OCI-LY3 (cell line): ENCODE results near the gene NASP.

ENCODE experiments used
- H2AFZ ChIP-seq: fragments of 200-600, 300-600 bp; shearing (Covaris generic); 2 replicates; pipeline ENCODE4 v1.6.0; 2014; ENCODE audit warnings: antibody characterized with exemption, low read depth, low read length
- H3K27ac ChIP-seq: fragments of 200-600, 300-600 bp; sonication (generic); 2 replicates; pipeline ENCODE4 v1.5.1; 2014; ENCODE audit warnings: mild to moderate bottlenecking, low read length, moderate library complexity, mixed read lengths
- H3K27me3 ChIP-seq: fragments of 200-600, 300-600 bp; sonication (generic); 2 replicates; pipeline ENCODE4 v1.6.1; 2014; ENCODE audit warnings: low read depth, low read length, mixed read lengths
- H3K36me3 ChIP-seq: fragments of 200-600, 300-600 bp; sonication (generic); replicated peaks from 2 replicates; pipeline ENCODE3; 2014; ENCODE audit warnings: low read depth, low read length, mixed read lengths
- H3K4me1 ChIP-seq: fragments of 300-600, 200-600 bp; sonication (generic); 2 replicates; pipeline ENCODE4 v1.6.1; 2014; ENCODE audit warnings: low read length, mixed read lengths
- H3K4me2 ChIP-seq: fragments of 200-600, 300-600 bp; sonication (generic); 2 replicates; pipeline ENCODE4 v1.6.1; 2014; ENCODE audit warnings: low read length, mixed read lengths
- H3K4me3 ChIP-seq: fragments of 300-600, 200-600 bp; sonication (generic); 2 replicates; pipeline ENCODE4 v1.5.1; 2014; ENCODE audit warnings: antibody characterized with exemption, mild to moderate bottlenecking, low read length, moderate library complexity
- H3K79me2 ChIP-seq: fragments of 300-600, 200-600 bp; shearing (Covaris generic); 2 replicates; pipeline ENCODE4 v1.6.1; 2014; ENCODE audit warnings: mild to moderate bottlenecking, low read length, mixed read lengths
- H3K9ac ChIP-seq: fragments of 300-600, 200-600 bp; shearing (Covaris generic); 2 replicates; pipeline ENCODE4 v1.6.0; 2014; ENCODE audit warnings: mild to moderate bottlenecking, low read length, moderate library complexity
- H3K9me3 ChIP-seq: fragments of 200-600, 300-600 bp; shearing (Covaris generic); 2 replicates; pipeline ENCODE4 v1.6.1; 2014; ENCODE audit warnings: low read length, mixed read lengths; ENCODE audit not compliant: insufficient read depth
- H4K20me1 ChIP-seq: fragments of 200-600, 300-600 bp; sonication (generic); 2 replicates; pipeline ENCODE4 v1.6.1; 2016; ENCODE audit warnings: low read length, mixed read lengths; ENCODE audit not compliant: insufficient read depth
- CTCF ChIP-seq: fragments of 200-600, 300-600 bp; sonication (generic); IDR thresholded peaks from 2 replicates; pipeline ENCODE4 v1.5.1; 2014; ENCODE audit warnings: antibody characterized with exemption, low read length, low read depth
- EZH2phosphoT487 ChIP-seq: fragments of 200-600 bp; shearing (Covaris generic); IDR thresholded peaks from 2 replicates; pipeline ENCODE4 v1.6.1; 2018; ENCODE audit warnings: antibody characterized with exemption, mixed run types, low read depth

NASP gene

GRCh38 chr1:45612941-45613579 is 29.2 kb downstream of the NASP start:
- H3K79me2 ChIP-seq, result no peaks in the 10 kb centered on the region
- H4K20me1 ChIP-seq, result peaks cover 24% of the 10 kb centered on the region
- no peak overlapping the region for H3K27ac ChIP-seq

GRCh38 chr1:45615885-45616284 is 32.0 kb downstream of the NASP start:
- no peak overlapping the region for H2AFZ ChIP-seq
- no peaks in the 10 kb centered on the region for H3K9me3 ChIP-seq
- peaks cover 57% of the 10 kb centered on the region for H3K36me3 ChIP-seq
- no peak overlapping the region for H3K4me3 ChIP-seq
- no peak overlapping the region; the same call in 1 of the 2 replicates for H3K27ac ChIP-seq
- TF ChIP-seq CTCF, result no peak
- TF ChIP-seq EZH2phosphoT487, result no peak
- H3K9ac ChIP-seq, result no peak overlapping the region
- no peak overlapping the region; the same call in 1 of the 2 replicates for H3K4me2 ChIP-seq
- H3K27me3 ChIP-seq, result no peaks in the 10 kb centered on the region
- H3K4me1 ChIP-seq, result peaks cover 17% of the 10 kb centered on the region
- H3K79me2 ChIP-seq, result no peaks in the 10 kb centered on the region
- H4K20me1 ChIP-seq, result peaks cover 13% of the 10 kb centered on the region

More at GRCh38 chr1:45612941-45613579, 29.2 kb downstream of the NASP start:
- Histone ChIP-seq H3K9ac (no peak overlapping the region), H3K4me1 (peaks cover 26% of the 10 kb centered on the region), H3K27me3 (no peaks in the 10 kb centered on the region), H3K4me3 (no peak overlapping the region), H3K36me3 (peaks cover 71% of the 10 kb centered on the region), H3K9me3 (no peaks in the 10 kb centered on the region), H2AFZ (no peak overlapping the region), H3K4me2 (no peak overlapping the region)
- TF ChIP-seq EZH2phosphoT487 (no peak), CTCF (no peak)

- Histone ChIP-seq H3K4me2 (no peak overlapping the region), H3K27me3 (no peaks in the 10 kb centered on the region), H3K9ac (no peak overlapping the region), H3K36me3 (peaks cover 51% of the 10 kb centered on the region), H3K79me2 (no peaks in the 10 kb centered on the region), H3K27ac (no peak overlapping the region), H3K4me1 (peaks cover 17% of the 10 kb centered on the region), H3K4me3 (no peak overlapping the region), H2AFZ (no peak overlapping the region), H4K20me1 (peaks cover 13% of the 10 kb centered on the region), H3K9me3 (no peaks in the 10 kb centered on the region)
- TF ChIP-seq EZH2phosphoT487, result no peak
- no peak for TF ChIP-seq CTCF
Observed at GRCh38 chr1:45617618-45618017, 33.8 kb downstream of the NASP start.

GRCh38 chr1:45619149-45619921 is 35.5 kb downstream of the NASP start:
- no peak overlapping the region for H3K27ac ChIP-seq
- no peak overlapping the region for H3K4me2 ChIP-seq
- no peak overlapping the region for H3K4me3 ChIP-seq
- no peaks in the 10 kb centered on the region for H3K27me3 ChIP-seq
- H3K79me2 ChIP-seq, result no peaks in the 10 kb centered on the region
- no peak overlapping the region for H2AFZ ChIP-seq
- peaks cover 13% of the 10 kb centered on the region for H4K20me1 ChIP-seq
- no peak for TF ChIP-seq EZH2phosphoT487
- TF ChIP-seq CTCF, result no peak
- no peaks in the 10 kb centered on the region for H3K9me3 ChIP-seq
- H3K4me1 ChIP-seq, result peaks cover 17% of the 10 kb centered on the region
- H3K36me3 ChIP-seq, result peaks cover 36% of the 10 kb centered on the region
- H3K9ac ChIP-seq, result no peak overlapping the region
